Hepatocyte (in vitro differentiated cells): Measurements from ENCODE around the gene HOXC6.

Source experiments
- EZH2phosphoT487 ChIP-seq: fragments of 200-600 bp; sonication (generic); IDR thresholded peaks from one replicate; pipeline ENCODE4 v1.6.1; 2018; ENCODE audit warnings: antibody characterized with exemption, mild to moderate bottlenecking, low read depth, moderate library complexity; ENCODE audit not compliant: unreplicated experiment, severe bottlenecking
- TF ChIP-seq, protein P1 (sequence below): fragments of 200-600 bp; sonication (generic); IDR thresholded peaks from 2 replicates; pipeline ENCODE4 v1.5.1; 2016; ENCODE audit warnings: antibody characterized with exemption, mild to moderate bottlenecking; ENCODE audit not compliant: poor library complexity

DNA sequence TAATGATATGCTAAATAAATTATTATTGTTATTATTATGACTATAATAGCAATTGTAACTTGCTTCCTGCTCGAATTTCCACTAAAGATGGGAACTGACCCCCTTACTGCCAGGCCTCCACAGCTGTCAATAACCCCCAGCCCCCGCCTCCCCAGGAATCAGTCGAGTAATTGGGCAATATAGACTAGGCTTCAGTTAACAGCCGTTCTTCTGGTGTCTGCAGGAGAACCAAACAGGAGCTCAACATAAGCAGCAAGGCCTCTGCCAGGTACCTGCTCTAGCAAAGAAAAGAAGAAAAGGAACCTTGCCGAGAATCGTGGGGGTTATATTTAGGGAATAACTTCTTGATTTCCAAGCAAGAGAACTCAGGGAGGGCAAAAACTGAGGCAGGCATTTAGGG, 47.2 kb downstream of the HOXC6 start:
- TF ChIP-seq, protein P1, sequence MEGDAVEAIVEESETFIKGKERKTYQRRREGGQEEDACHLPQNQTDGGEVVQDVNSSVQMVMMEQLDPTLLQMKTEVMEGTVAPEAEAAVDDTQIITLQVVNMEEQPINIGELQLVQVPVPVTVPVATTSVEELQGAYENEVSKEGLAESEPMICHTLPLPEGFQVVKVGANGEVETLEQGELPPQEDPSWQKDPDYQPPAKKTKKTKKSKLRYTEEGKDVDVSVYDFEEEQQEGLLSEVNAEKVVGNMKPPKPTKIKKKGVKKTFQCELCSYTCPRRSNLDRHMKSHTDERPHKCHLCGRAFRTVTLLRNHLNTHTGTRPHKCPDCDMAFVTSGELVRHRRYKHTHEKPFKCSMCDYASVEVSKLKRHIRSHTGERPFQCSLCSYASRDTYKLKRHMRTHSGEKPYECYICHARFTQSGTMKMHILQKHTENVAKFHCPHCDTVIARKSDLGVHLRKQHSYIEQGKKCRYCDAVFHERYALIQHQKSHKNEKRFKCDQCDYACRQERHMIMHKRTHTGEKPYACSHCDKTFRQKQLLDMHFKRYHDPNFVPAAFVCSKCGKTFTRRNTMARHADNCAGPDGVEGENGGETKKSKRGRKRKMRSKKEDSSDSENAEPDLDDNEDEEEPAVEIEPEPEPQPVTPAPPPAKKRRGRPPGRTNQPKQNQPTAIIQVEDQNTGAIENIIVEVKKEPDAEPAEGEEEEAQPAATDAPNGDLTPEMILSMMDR, result no peak
- TF ChIP-seq EZH2phosphoT487, result no peak
